Endothelial cell (in vitro differentiated cells): ENCODE data around the gene SMC3. TPM values are rescaled to one million over a fixed set of nuclear protein-coding genes. Genes with fewer than 3 reads are reported as not detected.

Experiments used
- DNase-seq: peaks from one replicate; pipeline ENCODE4 v3.0.0; 2021; ENCODE audit warnings: low spot score
- H3K27ac Mint-ChIP-seq: one replicate; pipeline ENCODE4 v1.8.0; 2021; ENCODE audit warnings: mixed read lengths, inconsistent platforms; ENCODE audit not compliant: unreplicated experiment
- H3K27me3 Mint-ChIP-seq: one replicate; pipeline ENCODE4 v1.8.0; 2021; ENCODE audit warnings: mild to moderate bottlenecking, moderate library complexity, mixed read lengths, inconsistent platforms; ENCODE audit not compliant: unreplicated experiment
- H3K36me3 Mint-ChIP-seq: one replicate; pipeline ENCODE4 v1.8.0; 2021; ENCODE audit warnings: mild to moderate bottlenecking, low read depth, mixed read lengths, inconsistent platforms; ENCODE audit not compliant: unreplicated experiment
- H3K4me1 Mint-ChIP-seq: one replicate; pipeline ENCODE4 v1.8.0; 2021; ENCODE audit warnings: mild to moderate bottlenecking, mixed read lengths, inconsistent platforms; ENCODE audit not compliant: unreplicated experiment
- H3K4me3 Mint-ChIP-seq: one replicate; pipeline ENCODE4 v1.8.0; 2021; ENCODE audit warnings: mild to moderate bottlenecking, mixed read lengths, inconsistent platforms; ENCODE audit not compliant: unreplicated experiment
- H3K9me3 Mint-ChIP-seq: one replicate; pipeline ENCODE4 v1.8.0; 2021; ENCODE audit warnings: mixed read lengths, inconsistent platforms; ENCODE audit not compliant: unreplicated experiment
- total RNA-seq: library from RNA; stranded (reverse); fragmentation: NEBNext Ultra II Directional; extraction: Animal tissue kit (Norgen Biotek cat#: 25700); gene quantifications from one replicate; pipeline ENCODE4 v1.2.1, GENCODE V29; 2021; ENCODE audit not compliant: unreplicated experiment
- TF ChIP-seq, protein P1 (sequence below): fragments of 200-600 bp; sonication (generic); IDR thresholded peaks from one replicate; pipeline ENCODE4 v1.5.0; 2021; ENCODE audit warnings: antibody characterized with exemption; ENCODE audit not compliant: unreplicated experiment

Gene SMC3
- total RNA-seq, 1 donor from 2014 or later, result 36.2 TPM

DNA sequence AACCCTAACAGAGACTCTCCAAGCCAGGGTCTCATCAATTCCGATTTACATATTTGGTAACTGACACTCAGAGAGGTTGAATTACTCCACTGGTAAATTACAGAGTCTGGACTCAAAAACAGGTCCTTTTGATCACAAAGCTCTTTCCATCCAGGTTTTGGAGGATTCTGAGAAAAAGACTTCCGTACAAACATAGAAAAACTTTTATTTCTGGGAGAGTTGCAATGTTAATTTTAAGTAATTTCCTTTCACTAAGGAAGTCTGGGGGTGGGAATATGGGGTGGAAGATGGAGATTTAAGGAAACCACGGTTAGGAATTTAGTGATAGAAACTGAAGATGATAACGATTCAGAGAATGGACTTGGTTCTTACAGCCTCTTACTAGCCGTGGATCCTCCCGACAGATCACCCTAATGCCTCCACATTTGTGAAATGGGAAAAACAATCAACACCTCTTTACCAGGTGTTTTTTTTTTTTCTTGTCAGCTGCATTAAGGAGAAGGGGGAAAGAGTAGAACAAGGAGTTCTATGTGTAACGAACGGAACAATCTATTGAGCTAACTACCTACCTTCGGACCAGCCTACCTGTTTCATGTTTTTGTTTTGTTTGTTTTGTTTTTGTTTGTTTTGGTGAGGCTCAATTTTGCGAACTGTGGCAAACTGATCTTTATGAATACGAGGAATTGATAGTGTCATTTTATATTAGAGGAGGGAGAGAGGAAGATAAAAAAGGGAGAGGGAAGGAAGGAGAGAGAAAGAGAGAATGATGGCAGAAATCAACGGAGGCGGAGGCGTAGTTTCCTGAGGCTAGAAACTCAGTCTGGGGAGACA, 74.9 kb downstream of the SMC3 start:
- peak overlapping the region; percentile 56 for H3K4me3 Mint-ChIP-seq
- H3K27ac Mint-ChIP-seq, result no peak overlapping the region
- DNase-seq, result no peak
- TF ChIP-seq, protein P1, sequence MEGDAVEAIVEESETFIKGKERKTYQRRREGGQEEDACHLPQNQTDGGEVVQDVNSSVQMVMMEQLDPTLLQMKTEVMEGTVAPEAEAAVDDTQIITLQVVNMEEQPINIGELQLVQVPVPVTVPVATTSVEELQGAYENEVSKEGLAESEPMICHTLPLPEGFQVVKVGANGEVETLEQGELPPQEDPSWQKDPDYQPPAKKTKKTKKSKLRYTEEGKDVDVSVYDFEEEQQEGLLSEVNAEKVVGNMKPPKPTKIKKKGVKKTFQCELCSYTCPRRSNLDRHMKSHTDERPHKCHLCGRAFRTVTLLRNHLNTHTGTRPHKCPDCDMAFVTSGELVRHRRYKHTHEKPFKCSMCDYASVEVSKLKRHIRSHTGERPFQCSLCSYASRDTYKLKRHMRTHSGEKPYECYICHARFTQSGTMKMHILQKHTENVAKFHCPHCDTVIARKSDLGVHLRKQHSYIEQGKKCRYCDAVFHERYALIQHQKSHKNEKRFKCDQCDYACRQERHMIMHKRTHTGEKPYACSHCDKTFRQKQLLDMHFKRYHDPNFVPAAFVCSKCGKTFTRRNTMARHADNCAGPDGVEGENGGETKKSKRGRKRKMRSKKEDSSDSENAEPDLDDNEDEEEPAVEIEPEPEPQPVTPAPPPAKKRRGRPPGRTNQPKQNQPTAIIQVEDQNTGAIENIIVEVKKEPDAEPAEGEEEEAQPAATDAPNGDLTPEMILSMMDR, result no peak
- no peaks in the 10 kb centered on the region for H3K9me3 Mint-ChIP-seq
- peaks cover 11% of the 10 kb centered on the region for H3K27me3 Mint-ChIP-seq
- peaks cover 12% of the 10 kb centered on the region for H3K4me1 Mint-ChIP-seq
- peaks cover 2% of the 10 kb centered on the region for H3K36me3 Mint-ChIP-seq

DNA sequence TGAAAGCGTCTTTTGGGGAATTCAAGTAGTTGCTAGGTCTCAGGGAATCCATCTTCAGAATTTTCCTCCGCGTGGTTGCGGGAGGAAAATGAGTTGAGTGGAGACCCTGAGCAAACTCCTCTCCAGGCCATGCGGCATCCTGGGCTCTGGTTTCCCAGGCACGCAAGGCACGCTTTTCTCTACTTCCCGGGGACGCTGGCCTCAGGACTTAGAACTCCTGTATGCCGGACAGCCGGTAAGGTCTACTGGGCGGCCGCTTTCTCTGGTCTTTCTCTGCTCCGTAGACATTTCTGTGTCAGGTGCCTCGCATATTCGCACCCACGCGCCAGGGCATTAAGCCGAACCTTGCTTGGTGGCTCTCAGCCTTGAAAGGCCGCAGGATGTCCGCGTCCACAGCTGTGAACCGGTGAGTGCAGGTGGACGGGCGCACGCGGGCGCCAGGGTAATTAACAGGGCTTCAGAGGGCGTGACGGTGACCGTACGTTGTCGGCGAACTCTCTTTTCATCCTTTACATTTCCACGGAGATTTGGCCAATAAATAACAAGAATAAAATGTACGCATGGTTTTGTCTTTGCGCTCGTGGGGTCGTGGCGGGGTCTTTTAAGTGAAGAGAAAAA, 75.6 kb downstream of the SMC3 start:
- peak; percentile 43 for DNase-seq
- H3K4me3 Mint-ChIP-seq, result peak overlapping the region; percentile 92
- H3K36me3 Mint-ChIP-seq, result peaks cover 2% of the 10 kb centered on the region
- TF ChIP-seq, protein P1, result no peak
- no peak overlapping the region for H3K27ac Mint-ChIP-seq
- no peaks in the 10 kb centered on the region for H3K9me3 Mint-ChIP-seq
- peaks cover 12% of the 10 kb centered on the region for H3K4me1 Mint-ChIP-seq
- H3K27me3 Mint-ChIP-seq, result peaks cover 11% of the 10 kb centered on the region

- H3K9me3 Mint-ChIP-seq, result no peaks in the 10 kb centered on the region
- peak; percentile 39 for DNase-seq
- H3K27me3 Mint-ChIP-seq, result peaks cover 11% of the 10 kb centered on the region
- TF ChIP-seq, protein P1, result no peak
- peaks cover 12% of the 10 kb centered on the region for H3K4me1 Mint-ChIP-seq
- peaks cover 2% of the 10 kb centered on the region for H3K36me3 Mint-ChIP-seq
- peak within 1 kb of the TSS; percentile 92 for H3K4me3 Mint-ChIP-seq
- no peak within 1 kb of the TSS for H3K27ac Mint-ChIP-seq
Observed at GRCh38 chr10:110643653-110644597, 76.4 kb downstream of the SMC3 start, which contains the start of gene RBM20. TSS of gene RBM20 (plus strand) at chr10:110644336. CDS start at chr10:110644455, 119 bp downstream.

DNA sequence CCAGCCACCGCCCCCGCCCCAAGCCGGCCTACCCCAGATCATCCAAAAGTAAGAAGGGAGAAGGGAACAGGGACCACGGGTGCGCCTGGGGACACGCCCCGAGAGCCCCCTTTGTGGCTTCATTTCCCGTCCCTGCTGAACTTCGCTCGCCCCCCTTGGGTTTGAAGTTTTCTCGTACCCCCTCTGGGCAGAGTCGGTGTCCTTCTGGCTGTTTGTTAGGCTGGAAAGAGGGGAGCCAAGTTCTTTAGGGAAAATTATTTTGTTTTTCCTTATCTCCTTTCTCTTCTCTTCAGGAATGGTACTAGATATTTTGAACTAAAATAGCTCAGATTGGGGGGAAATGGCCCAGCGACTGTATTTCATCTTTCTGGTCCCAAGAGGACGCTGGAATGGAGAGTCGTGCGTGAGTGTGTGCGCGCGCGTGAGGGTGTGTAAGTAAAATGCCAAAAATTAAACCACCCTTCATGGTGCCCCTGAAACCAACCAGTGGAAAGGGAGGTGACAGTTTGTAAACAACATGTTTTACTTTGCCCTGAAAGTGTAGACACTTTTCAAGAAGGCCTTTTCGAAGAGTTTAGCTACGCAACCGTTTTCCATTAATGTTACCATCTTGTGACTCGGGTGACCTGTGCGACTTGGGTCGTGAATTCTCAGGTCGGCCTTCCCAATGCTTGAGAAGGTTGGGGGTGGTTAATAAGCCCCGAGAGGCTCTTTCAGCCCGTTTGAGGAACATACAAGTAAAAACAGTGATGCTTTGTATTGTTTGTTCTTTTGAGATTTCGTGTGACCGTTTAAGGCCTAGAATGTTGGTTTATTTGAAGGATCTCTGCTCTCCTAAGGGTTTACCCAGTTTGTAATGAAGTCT, 77.3 kb downstream of the SMC3 start:
- Mint-ChIP-seq H3K27me3 (peaks cover 11% of the 10 kb centered on the region), H3K36me3 (peaks cover 2% of the 10 kb centered on the region), H3K4me3 (peak overlapping the region; percentile 87), H3K4me1 (peaks cover 12% of the 10 kb centered on the region), H3K9me3 (no peaks in the 10 kb centered on the region), H3K27ac (no peak overlapping the region)
- no peak for DNase-seq
- TF ChIP-seq, protein P1, result no peak
